DOHH2 (cell line): Measurements from ENCODE around the gene CCDC85C.

Experiments used
- EZH2phosphoT487 ChIP-seq: fragments of 200-600 bp; sonication (generic); IDR thresholded peaks from 2 replicates; pipeline ENCODE4 v1.6.1; 2017; ENCODE audit warnings: borderline replicate concordance, mild to moderate bottlenecking, antibody characterized with exemption, low read length, moderate library complexity, mixed read lengths
- TF ChIP-seq, protein P1 (sequence below): fragments of 200-600 bp; sonication (generic); IDR thresholded peaks from one replicate; pipeline ENCODE4 v1.5.1; 2014; ENCODE audit warnings: antibody characterized with exemption, mild to moderate bottlenecking, low read depth, low read length; ENCODE audit not compliant: poor library complexity, severe bottlenecking

DNA sequence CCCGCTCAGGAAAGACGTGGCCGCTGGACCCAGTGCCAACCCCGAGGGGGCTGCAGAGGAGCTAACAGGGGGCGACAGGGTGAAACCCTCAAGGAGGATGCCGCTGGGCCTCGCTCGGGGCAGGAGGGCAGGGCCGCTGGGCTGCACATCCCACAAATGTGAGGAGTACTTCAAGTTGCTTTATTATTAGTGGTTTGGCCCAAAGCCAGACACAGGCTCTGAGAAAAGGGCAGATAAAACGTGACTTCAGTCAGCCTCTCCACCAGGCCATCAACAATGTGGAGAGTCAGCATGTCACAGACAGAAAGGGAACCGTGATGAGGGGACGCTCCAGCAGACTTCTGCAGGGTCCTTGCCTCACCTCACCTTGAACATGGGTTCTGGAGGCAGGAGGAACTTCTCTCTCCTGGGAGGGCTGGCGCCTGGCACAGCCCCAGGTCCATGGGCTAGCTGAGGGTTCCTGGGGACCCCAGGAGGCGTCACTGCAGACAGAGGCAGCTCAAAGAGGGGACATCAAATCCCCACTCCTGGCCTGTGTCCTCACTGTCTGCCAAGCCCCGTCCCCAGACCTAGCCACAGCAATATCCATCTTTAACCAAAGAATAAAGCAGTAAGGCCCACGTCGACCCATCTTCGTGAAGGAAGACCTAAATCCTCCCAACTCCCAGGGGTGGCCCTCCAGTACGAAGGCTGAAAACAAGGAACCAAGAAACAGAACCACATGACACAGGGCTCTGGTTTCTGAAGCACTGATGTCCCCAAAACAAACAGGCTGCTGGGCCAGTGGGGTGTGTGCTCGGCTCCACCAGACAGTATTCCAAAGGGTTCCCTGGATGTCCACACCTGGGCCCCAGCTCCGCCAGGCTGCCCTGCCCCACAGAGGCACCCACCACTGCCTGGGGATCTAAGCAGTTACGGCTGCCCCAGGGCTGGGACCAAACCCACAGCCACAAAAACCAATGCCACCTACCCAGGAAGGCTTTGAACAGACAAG is 35.1 kb downstream of the CCDC85C start:
- TF ChIP-seq, protein P1, sequence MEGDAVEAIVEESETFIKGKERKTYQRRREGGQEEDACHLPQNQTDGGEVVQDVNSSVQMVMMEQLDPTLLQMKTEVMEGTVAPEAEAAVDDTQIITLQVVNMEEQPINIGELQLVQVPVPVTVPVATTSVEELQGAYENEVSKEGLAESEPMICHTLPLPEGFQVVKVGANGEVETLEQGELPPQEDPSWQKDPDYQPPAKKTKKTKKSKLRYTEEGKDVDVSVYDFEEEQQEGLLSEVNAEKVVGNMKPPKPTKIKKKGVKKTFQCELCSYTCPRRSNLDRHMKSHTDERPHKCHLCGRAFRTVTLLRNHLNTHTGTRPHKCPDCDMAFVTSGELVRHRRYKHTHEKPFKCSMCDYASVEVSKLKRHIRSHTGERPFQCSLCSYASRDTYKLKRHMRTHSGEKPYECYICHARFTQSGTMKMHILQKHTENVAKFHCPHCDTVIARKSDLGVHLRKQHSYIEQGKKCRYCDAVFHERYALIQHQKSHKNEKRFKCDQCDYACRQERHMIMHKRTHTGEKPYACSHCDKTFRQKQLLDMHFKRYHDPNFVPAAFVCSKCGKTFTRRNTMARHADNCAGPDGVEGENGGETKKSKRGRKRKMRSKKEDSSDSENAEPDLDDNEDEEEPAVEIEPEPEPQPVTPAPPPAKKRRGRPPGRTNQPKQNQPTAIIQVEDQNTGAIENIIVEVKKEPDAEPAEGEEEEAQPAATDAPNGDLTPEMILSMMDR: no peak
- TF ChIP-seq EZH2phosphoT487: no peak
